IMR-90 (cell line): Measurements from ENCODE around the gene SEZ6L. TPM values are rescaled to one million over a fixed set of nuclear protein-coding genes. Genes with fewer than 3 reads are reported as not detected.

ENCODE experiments used
- ATAC-seq: fragments of 200-7000 bp; cut with Tn5 transposase; 2 replicates; pipeline ENCODE4 v1.9.1; 2020; ENCODE audit warnings: low read depth, mild to moderate bottlenecking, moderate library complexity
- BruUV-seq: library from RNA; stranded (reverse); fragments of 400-500 nt; replicated peaks from 2 replicates; lab custom pipeline; 2021; lab: Mats Ljungman, UMichigan
- CTCF ChIA-PET: fragments of 300-600 bp; formaldehyde crosslinking; extraction: SDS; loops from one replicate; lab custom pipeline; 2021; ENCODE audit warnings: antibody characterized with exemption; lab: Yijun Ruan, JAX
- POLR2A ChIA-PET: fragments of 300-600 bp; sonication (Branson Sonifier 250); formaldehyde crosslinking; loops from one replicate; lab custom pipeline; 2022; ENCODE audit warnings: antibody characterized with exemption; ENCODE audit not compliant: unreplicated experiment; lab: Charles Lee
- DNase-seq: peaks from one replicate; pipeline ENCODE4 v3.0.0; 2013
- H2AFZ ChIP-seq: replicated peaks from 2 replicates; pipeline ENCODE3; 2013; ENCODE audit warnings: low read length, mild to moderate bottlenecking; ENCODE audit not compliant: poor library complexity
- H2AK5ac ChIP-seq: 2 replicates; pipeline ENCODE4 v1.6.1; 2013; ENCODE audit warnings: low read depth, low read length, inconsistent platforms
- H2AK9ac ChIP-seq: replicated peaks from 2 replicates; pipeline ENCODE3; 2013; ENCODE audit warnings: mild to moderate bottlenecking, low read depth, low read length, moderate library complexity; ENCODE audit not compliant: poor library complexity
- H2BK120ac ChIP-seq: 2 replicates; pipeline ENCODE4 v1.6.1; 2013; ENCODE audit warnings: low read depth, low read length, inconsistent platforms
- H2BK15ac ChIP-seq: 3 replicates; pipeline ENCODE4 v1.6.1; 2013; ENCODE audit warnings: low read depth, low read length, inconsistent platforms
- H2BK20ac ChIP-seq: 2 replicates; pipeline ENCODE4 v1.6.1; 2013; ENCODE audit warnings: low read depth, mild to moderate bottlenecking, inconsistent platforms, low read length, moderate library complexity
- H2BK5ac ChIP-seq: 2 replicates; pipeline ENCODE4 v1.6.1; 2013; ENCODE audit warnings: mild to moderate bottlenecking, low read depth, low read length, inconsistent platforms; ENCODE audit not compliant: poor library complexity, severe bottlenecking
- H3K14ac ChIP-seq: replicated peaks from 2 replicates; pipeline ENCODE4 v1.6.1; 2013; ENCODE audit warnings: low read depth, low read length, inconsistent platforms
- H3K18ac ChIP-seq: 2 replicates; pipeline ENCODE4 v1.6.1; 2013; ENCODE audit warnings: low read depth, low read length, control low read depth
- H3K23ac ChIP-seq: 2 replicates; pipeline ENCODE4 v1.6.1; 2013; ENCODE audit warnings: low read depth, low read length, inconsistent platforms
- H3K27ac ChIP-seq: 2 replicates; pipeline ENCODE4 v1.5.1; 2013; ENCODE audit warnings: mild to moderate bottlenecking, control low read depth, low read length; ENCODE audit not compliant: insufficient read depth
- H3K27me3 ChIP-seq: 2 replicates; pipeline ENCODE4 v1.6.1; 2013; ENCODE audit warnings: low read length; ENCODE audit not compliant: control insufficient read depth, insufficient read depth
- H3K36me3 ChIP-seq: 2 replicates; pipeline ENCODE4 v1.6.1; 2013; ENCODE audit warnings: low read length, mixed read lengths; ENCODE audit not compliant: control insufficient read depth, insufficient read depth
- H3K4ac ChIP-seq: 2 replicates; pipeline ENCODE4 v1.6.1; 2013; ENCODE audit warnings: low read depth, low read length, inconsistent platforms
- H3K4me1 ChIP-seq: 2 replicates; pipeline ENCODE4 v1.6.1; 2013; ENCODE audit warnings: low read length, mixed read lengths; ENCODE audit not compliant: control insufficient read depth, insufficient read depth
- H3K4me2 ChIP-seq: 2 replicates; pipeline ENCODE4 v1.6.1; 2013; ENCODE audit warnings: low read depth, mild to moderate bottlenecking, control low read depth, low read length, moderate library complexity
- H3K4me3 ChIP-seq: 2 replicates; pipeline ENCODE4 v1.5.1; 2013; ENCODE audit warnings: low read depth, mild to moderate bottlenecking, control low read depth, low read length, moderate library complexity; ENCODE audit not compliant: insufficient read depth
- H3K56ac ChIP-seq: 2 replicates; pipeline ENCODE4 v1.6.1; 2013; ENCODE audit warnings: low read length, inconsistent platforms; ENCODE audit not compliant: insufficient read depth; ENCODE audit errors: extremely low read depth
- H3K79me1 ChIP-seq, 2 experiments: 2 replicates each; pipeline ENCODE4 v1.6.1; 2013; ENCODE audit warnings: low read length in 2 of 2, inconsistent platforms in 1 of 2, low read depth in 1 of 2
- H3K9ac ChIP-seq: 2 replicates; pipeline ENCODE4 v1.6.1; 2013; ENCODE audit warnings: low read depth, low read length, control low read depth
- H3K9me1 ChIP-seq: 2 replicates; pipeline ENCODE4 v1.6.1; 2013; ENCODE audit warnings: low read length, inconsistent platforms; ENCODE audit not compliant: insufficient read depth
- H3K9me3 ChIP-seq: 2 replicates; pipeline ENCODE4 v1.6.1; 2013; ENCODE audit warnings: low read length; ENCODE audit not compliant: control insufficient read depth, insufficient read depth
- H4K20me1 ChIP-seq: 2 replicates; pipeline ENCODE4 v1.6.1; 2013; ENCODE audit warnings: low read length, inconsistent platforms; ENCODE audit not compliant: insufficient read depth
- H4K5ac ChIP-seq: 2 replicates; pipeline ENCODE4 v1.6.1; 2013; ENCODE audit warnings: mild to moderate bottlenecking, low read depth, low read length, control low read depth
- H4K8ac ChIP-seq, 2 experiments: 2 replicates each; pipeline ENCODE4 v1.6.1; 2013; ENCODE audit warnings: low read depth in 2 of 2, low read length in 2 of 2, control low read depth in 1 of 2, inconsistent platforms in 1 of 2
- H4K91ac ChIP-seq: 2 replicates; pipeline ENCODE4 v1.6.1; 2013; ENCODE audit warnings: low read depth, low read length, inconsistent platforms; ENCODE audit not compliant: insufficient read depth
- CTCF ChIP-seq: conservative IDR thresholded peaks from 2 replicates; pipeline ENCODE4 v1.5.1; 2012; ENCODE audit warnings: mild to moderate bottlenecking, low read depth, low read length, improper control_type of control experiment
- POLR2A ChIP-seq: IDR thresholded peaks from 2 replicates; pipeline ENCODE4 v1.6.1; 2012; ENCODE audit warnings: mild to moderate bottlenecking, low read depth, low read length
- RAD21 ChIP-seq: IDR thresholded peaks from 2 replicates; pipeline ENCODE4 v1.6.1; 2012; ENCODE audit warnings: low read length, improper control_type of control experiment
- SMC3 ChIP-seq: fragments of 150-350 bp; IDR thresholded peaks from 2 replicates; pipeline ENCODE4 v1.6.1; 2016; ENCODE audit warnings: low read depth, mild to moderate bottlenecking, antibody characterized with exemption, low read length, moderate library complexity
- WGBS, 2 experiments: methylation state at CpG; one replicate each; pipeline versions ENCODE4 v1.1.5 to v1.1.7; 2013; ENCODE audit warnings: missing lambda C conversion rate in 2 of 2; ENCODE audit not compliant: insufficient read length in 1 of 2; ENCODE audit errors: extremely low coverage in 2 of 2; 5-methylcytosine and 5-hydroxymethylcytosine counted together
- dilution Hi-C: fragments of 300-500 bp; cut with HindIII; formaldehyde crosslinking; loops from one replicate; pipeline ENCODE4 v1.14.3; 2018; ENCODE audit warnings: low sequenced_read_pairs; ENCODE audit not compliant: unreplicated experiment
- in situ Hi-C: fragments of 300-500 bp; cut with MboI; formaldehyde crosslinking; loops from 3 replicates; pipeline ENCODE4 v1.14.3; 2019; ENCODE audit warnings: low sequenced_read_pairs, inconsistent platforms, mixed read lengths
- intact Hi-C: fragments of 100-400 bp; cut with micrococcal nuclease; formaldehyde crosslinking; loops from 2 replicates; pipeline ENCODE4 v1.10.0; 2022
- polyA plus RNA-seq, 3 experiments: library from polyadenylated mRNA; depleted of rRNA; stranded (reverse); fragments of >200 nt; gene quantifications; 2 replicates each; pipeline ENCODE4 v1.2.3, GENCODE V29; 2012; ENCODE audit warnings: low replicate concordance in 1 of 3
- total RNA-seq: library from RNA; depleted of rRNA; stranded (reverse); fragments of >200 nt; gene quantifications from 2 replicates; pipeline ENCODE4 v1.2.3, GENCODE V29; 2012

SEZ6L gene
- total and polyA plus RNA-seq, 2 of the 4 experiments (the other 2 are of a cell fraction), result not detected

DNA sequence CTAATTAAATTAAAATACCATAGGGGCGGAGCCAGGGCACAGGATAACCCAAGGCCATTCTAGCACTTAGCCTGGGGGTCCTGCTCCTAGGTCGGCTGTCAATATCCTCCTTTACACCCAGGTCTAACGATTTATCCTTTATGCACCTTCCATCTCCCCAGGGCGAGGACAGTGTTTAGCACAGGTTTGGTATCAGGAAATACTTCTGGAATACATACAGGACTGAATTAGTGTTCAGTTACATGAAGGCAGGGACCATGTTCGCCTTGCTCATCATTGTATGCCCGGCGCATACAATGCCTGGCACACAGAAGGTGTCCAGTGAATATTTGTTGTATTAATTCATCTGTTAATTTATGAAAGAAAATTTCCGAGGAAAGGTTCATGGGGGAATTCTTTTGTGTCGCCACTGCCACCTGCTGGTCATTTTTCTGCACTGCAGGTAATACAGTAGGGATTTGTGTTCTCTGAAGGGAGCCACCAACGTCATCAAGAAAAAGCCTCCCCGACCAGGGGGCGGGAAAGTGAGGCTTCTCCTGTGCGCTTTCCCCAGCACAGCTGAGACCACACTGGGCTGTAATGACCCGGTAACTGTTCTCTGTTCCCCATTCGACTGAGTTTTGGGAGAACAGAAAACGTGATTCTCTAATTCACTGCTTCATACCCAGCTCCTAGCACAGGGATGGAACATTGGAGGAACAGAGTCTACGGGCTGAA, 191.1 kb downstream of the SEZ6L start:
- Histone ChIP-seq H4K8ac (no peak overlapping the region), H3K27ac (no peak overlapping the region), H3K27me3 (peaks cover 4% of the 10 kb centered on the region; the same call in 1 of the 2 replicates), H3K4me2 (peak overlapping the region; percentile 62; the same call in 1 of the 2 replicates), H2BK120ac (no peak overlapping the region), H3K18ac (no peak overlapping the region), H2AK5ac (no peak overlapping the region), H3K9me3 (no peaks in the 10 kb centered on the region), H3K36me3 (no peaks in the 10 kb centered on the region), H3K14ac (no peak overlapping the region), H4K5ac (no peak overlapping the region), H3K9me1 (no peaks in the 10 kb centered on the region), H3K23ac (no peak overlapping the region), H2BK15ac (no peak overlapping the region), H3K9ac (no peak overlapping the region), H3K4me3 (no peak overlapping the region), H4K20me1 (no peaks in the 10 kb centered on the region), H2AK9ac (no peak overlapping the region), H2BK5ac (no peak overlapping the region), H4K91ac (no peak overlapping the region), H2BK20ac (no peak overlapping the region), H3K79me1 (no peaks in the 10 kb centered on the region), H3K4me1 (no peaks in the 10 kb centered on the region), H2AFZ (peak overlapping the region; percentile 83), H3K56ac (no peak overlapping the region), H3K4ac (no peak overlapping the region)
- intact Hi-C loops, result loop anchor here (2.0 kb wide), 1 partner anchor 1158 kb away; no protein-coding TSS in a partner anchor
- in situ Hi-C loops, result no loop called here
- dilution Hi-C loops, result no loop called here
- peak; percentile 91 for ATAC-seq
- peak; percentile 70 for DNase-seq
- no TSS peak for BruUV-seq
- 5% methylated on average over 4 of the region's 17 CpGs; no CpG with 5 or more reads in 1 of the 2 experiments for WGBS, 2 experiments
- ChIA-PET CTCF (interaction anchor here (1.2 kb wide), 1 partner anchor 28 kb away, joined by 3 read pairs; no protein-coding TSS in a partner anchor), POLR2A (interaction anchor here (0.7 kb wide), 1 partner anchor 72 kb away, joined by 3 read pairs; no protein-coding TSS in a partner anchor)
- TF ChIP-seq RAD21, result peak; percentile 56
- peak; percentile 61 for TF ChIP-seq SMC3
- TF ChIP-seq CTCF, result peak; percentile 86
- no peak for TF ChIP-seq POLR2A
